Esophagus squamous epithelium (tissue), 5 donors: Measurements from ENCODE around the gene ALX3. TPM values are rescaled to one million over a fixed set of nuclear protein-coding genes. Genes with fewer than 3 reads are reported as not detected.

Source experiments
- DNase-seq: peaks from one replicate; lab custom pipeline; 2025; lab: John Stamatoyannopoulos, UW
- H3K27ac ChIP-seq, 4 donors: fragments of 200-600 bp; sonication (generic); one replicate each; pipeline ENCODE4 v1.5.1; 2016 to 2019; ENCODE audit warnings: mild to moderate bottlenecking in 1 of 4
- H3K27me3 ChIP-seq, 4 donors: fragments of 200-600 bp; sonication (generic); 1 replicate in 3 of 4; 2 replicates in 1 of 4; pipeline versions ENCODE4 v1.5.1 to v1.6.0; 2017 to 2021; ENCODE audit warnings: antibody characterized with exemption in 1 of 4
- H3K36me3 ChIP-seq, 3 donors: fragments of 200-600 bp; sonication (generic); one replicate each; pipeline ENCODE4 v1.5.1; 2016 to 2019
- H3K4me1 ChIP-seq, 3 donors: fragments of 200-600 bp; sonication (generic); one replicate each; pipeline ENCODE4 v1.5.1; 2017 to 2019
- H3K4me3 ChIP-seq, 4 donors: fragments of 200-600 bp; sonication (generic); 1 replicate in 3 of 4; 2 replicates in 1 of 4; pipeline ENCODE4 v1.5.1; 2016 to 2019; ENCODE audit warnings: mild to moderate bottlenecking in 2 of 4, moderate library complexity in 1 of 4
- H3K9me3 ChIP-seq, 3 donors: fragments of 200-600 bp; sonication (generic); one replicate each; pipeline ENCODE4 v1.5.1; 2016 to 2019
- CTCF ChIP-seq, 6 experiments: fragments of 450-650 bp in 4 of 6; fragments of 200-600 bp in 2 of 6; sonication (generic) in 2 of 6; IDR thresholded peaks; one replicate each; pipeline ENCODE4 v1.5.1; 2016 to 2019; ENCODE audit warnings: antibody characterized with exemption in 6 of 6, mild to moderate bottlenecking in 4 of 6, moderate library complexity in 4 of 6
- POLR2A ChIP-seq, 4 donors: fragments of 450-650 bp; IDR thresholded peaks; one replicate each; pipeline ENCODE4 v1.6.1; 2017; ENCODE audit warnings: antibody characterized with exemption in 4 of 4, mild to moderate bottlenecking in 4 of 4, moderate library complexity in 3 of 4
- WGBS, 2 donors: methylation state at CpG; one replicate each; pipeline ENCODE4 v1.1.5; 2018; 5-methylcytosine and 5-hydroxymethylcytosine counted together
- intact Hi-C: fragments of 100-400 bp; cut with DNase I; formaldehyde crosslinking; loops from one replicate; pipeline ENCODE4 v1.15.0; 2022
- total RNA-seq, 4 donors: library from RNA; depleted of rRNA; stranded (reverse); fragments of >200 nt; gene quantifications; one replicate each; pipeline ENCODE4 v1.1.0, GENCODE V29; 2016
- donor health status: DM: yes; HTN: yes; CAD: no.

The ALX3 gene
- total RNA-seq, 4 donors from 2014 or later, result 0.57 TPM; not detected in 3

- no peak for DNase-seq
- WGBS, 2 donors, result 19 to 25% methylated on average over 15 to 28 of the region's 68 CpGs
- H3K4me1 ChIP-seq, result peaks cover 16 to 36% (median 22%) of the 10 kb centered on the region in 3 donors
- no peaks in the 10 kb centered on the region for H3K36me3 ChIP-seq
- intact Hi-C loops, result no loop called here
- H3K27ac ChIP-seq, result no peak overlapping the region
- H3K4me3 ChIP-seq, result peak overlapping the region in 1 of 4 donors; percentile 19
- no peaks in the 10 kb centered on the region for H3K9me3 ChIP-seq
- H3K27me3 ChIP-seq, result peaks cover 24 to 85% (median 37%) of the 10 kb centered on the region in 4 donors
- TF ChIP-seq POLR2A (IDR thresholded peaks at IDR 0.05), result no peak
- no peak for TF ChIP-seq CTCF (IDR thresholded peaks at IDR 0.05)
Measured at GRCh38 chr1:110067893-110068645, 2.4 kb downstream of the ALX3 start.

DNA sequence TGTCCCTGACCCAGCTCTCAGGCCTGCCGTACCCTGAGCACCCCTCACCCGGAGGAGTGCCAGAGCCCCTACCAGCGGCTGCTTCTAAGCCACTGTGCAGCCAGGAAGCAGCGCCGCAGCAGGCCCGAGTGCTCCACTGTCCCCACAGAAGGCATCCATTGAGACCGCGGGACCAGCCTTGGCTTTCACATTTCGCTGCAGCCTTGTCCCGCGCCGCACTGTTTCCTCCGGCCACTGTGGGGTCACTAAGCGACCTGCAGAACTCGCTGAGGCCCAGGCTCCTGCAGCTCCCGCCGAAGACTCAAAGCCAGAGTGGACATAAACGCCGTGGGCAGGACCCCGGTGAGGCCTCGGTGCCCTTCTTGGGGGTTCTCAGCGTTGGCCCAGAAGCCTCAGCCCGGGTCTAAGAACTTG, 3.0 kb downstream of the ALX3 start:
- intact Hi-C loops, result no loop called here
- Histone ChIP-seq H3K4me3 (peak overlapping the region in 1 of 4 donors; percentile 19), H3K4me1 (peaks cover 16 to 36% (median 22%) of the 10 kb centered on the region in 3 donors), H3K9me3 (no peaks in the 10 kb centered on the region), H3K27ac (no peak overlapping the region), H3K36me3 (no peaks in the 10 kb centered on the region), H3K27me3 (peaks cover 24 to 79% (median 36%) of the 10 kb centered on the region in 4 donors)
- WGBS, 2 donors, result 77% methylated on average over 6 of the region's 23 CpGs; no CpG with 5 or more reads in 1 of the 2 donors
- no peak for TF ChIP-seq CTCF (IDR thresholded peaks at IDR 0.05)
- TF ChIP-seq POLR2A (IDR thresholded peaks at IDR 0.05), result no peak
- DNase-seq, result no peak

DNA sequence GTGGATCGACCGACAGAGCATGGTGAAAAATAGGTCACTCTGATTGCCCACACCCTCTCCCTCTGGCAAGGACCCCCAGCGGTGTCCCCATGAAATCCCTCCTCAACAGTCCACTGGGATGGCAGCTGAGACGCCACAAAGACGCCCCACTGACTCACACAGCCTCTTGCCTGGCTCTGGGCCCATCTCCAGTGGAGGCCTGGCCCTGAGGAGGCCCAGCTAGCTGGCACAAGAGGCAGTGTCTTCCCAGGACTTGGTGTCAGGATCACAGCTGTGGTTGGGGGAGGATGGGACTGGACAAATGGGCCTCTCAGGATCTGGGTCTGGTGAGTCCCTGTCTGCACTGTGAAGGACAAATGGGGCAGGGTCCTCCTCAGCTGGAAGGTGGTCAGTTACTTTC, 4.6 kb downstream of the ALX3 start:
- WGBS, 2 donors, result 68 to 94% methylated on average over 3 of the region's 5 CpGs

DNA sequence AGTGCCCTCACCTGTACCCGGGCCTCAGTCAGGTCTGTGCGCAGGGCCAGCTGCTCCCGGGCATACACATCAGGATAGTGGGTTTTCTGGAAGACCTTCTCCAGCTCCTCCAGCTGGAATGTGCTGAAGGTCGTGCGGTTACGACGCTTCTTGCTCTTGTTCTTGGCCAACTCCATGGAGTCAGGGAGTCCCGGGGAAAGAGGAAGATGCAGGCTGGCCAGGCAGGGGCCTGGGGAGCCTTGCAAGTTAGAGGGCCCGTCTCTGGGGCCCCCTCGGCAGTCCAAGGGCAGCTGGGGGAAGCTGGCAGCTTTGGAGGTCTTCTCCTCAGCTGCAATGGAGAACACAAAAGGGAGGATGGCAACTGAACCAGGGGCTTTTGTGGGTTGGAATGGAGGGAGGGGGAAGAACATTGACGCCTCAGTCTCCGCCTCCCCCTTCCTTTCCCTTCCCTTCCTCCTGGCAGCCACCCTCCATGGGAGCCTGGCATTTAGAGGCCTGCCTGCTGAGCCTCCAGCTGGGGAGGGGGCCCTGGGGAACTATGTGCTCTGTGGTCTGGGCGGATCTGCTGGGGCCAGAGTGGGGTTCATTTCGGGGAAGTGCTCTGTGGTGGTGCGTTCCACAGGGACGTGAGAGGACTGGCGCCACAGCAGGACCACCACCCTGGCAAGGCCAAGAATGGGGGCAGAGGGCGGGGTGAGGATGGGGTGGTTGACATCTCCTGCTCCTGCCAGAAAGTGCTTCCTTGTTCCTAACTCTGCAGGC, 5.7 kb downstream of the ALX3 start:
- TF ChIP-seq CTCF (IDR thresholded peaks at IDR 0.05) (no peak), POLR2A (IDR thresholded peaks at IDR 0.05) (no peak)
- H3K27me3 ChIP-seq, result peaks cover 21 to 52% (median 23%) of the 10 kb centered on the region in 4 donors
- 70 to 76% methylated on average over 2 to 9 of the region's 18 CpGs for WGBS, 2 donors
- no peak overlapping the region for H3K27ac ChIP-seq
- intact Hi-C loops, result no loop called here
- peaks cover 0 to 23% (median 0%) of the 10 kb centered on the region in 3 donors for H3K36me3 ChIP-seq
- DNase-seq, result no peak
- no peaks in the 10 kb centered on the region for H3K9me3 ChIP-seq
- peaks cover 12 to 23% (median 15%) of the 10 kb centered on the region in 3 donors for H3K4me1 ChIP-seq
- no peak overlapping the region for H3K4me3 ChIP-seq

More for the DNA sequence above, 4.6 kb downstream of the ALX3 start:
- TF ChIP-seq POLR2A (IDR thresholded peaks at IDR 0.05) (no peak), CTCF (IDR thresholded peaks at IDR 0.05) (no peak)
- intact Hi-C loops, result no loop called here
- no peak overlapping the region for H3K27ac ChIP-seq
- H3K4me1 ChIP-seq, result peaks cover 16 to 34% (median 22%) of the 10 kb centered on the region in 3 donors
- H3K27me3 ChIP-seq, result peaks cover 21 to 62% (median 30%) of the 10 kb centered on the region in 4 donors
- no peak for DNase-seq
- H3K36me3 ChIP-seq, result peaks cover 0 to 12% (median 0%) of the 10 kb centered on the region in 3 donors
- H3K4me3 ChIP-seq, result no peak overlapping the region
- no peaks in the 10 kb centered on the region for H3K9me3 ChIP-seq
